COLO668 (cell line): ENCODE results near the gene RASL10A.

ENCODE experiments used
- DNase-seq: peaks from one replicate; lab custom pipeline; 2025; ENCODE audit not compliant: unreplicated experiment; lab: John Stamatoyannopoulos, UW

Gene RASL10A

DNA sequence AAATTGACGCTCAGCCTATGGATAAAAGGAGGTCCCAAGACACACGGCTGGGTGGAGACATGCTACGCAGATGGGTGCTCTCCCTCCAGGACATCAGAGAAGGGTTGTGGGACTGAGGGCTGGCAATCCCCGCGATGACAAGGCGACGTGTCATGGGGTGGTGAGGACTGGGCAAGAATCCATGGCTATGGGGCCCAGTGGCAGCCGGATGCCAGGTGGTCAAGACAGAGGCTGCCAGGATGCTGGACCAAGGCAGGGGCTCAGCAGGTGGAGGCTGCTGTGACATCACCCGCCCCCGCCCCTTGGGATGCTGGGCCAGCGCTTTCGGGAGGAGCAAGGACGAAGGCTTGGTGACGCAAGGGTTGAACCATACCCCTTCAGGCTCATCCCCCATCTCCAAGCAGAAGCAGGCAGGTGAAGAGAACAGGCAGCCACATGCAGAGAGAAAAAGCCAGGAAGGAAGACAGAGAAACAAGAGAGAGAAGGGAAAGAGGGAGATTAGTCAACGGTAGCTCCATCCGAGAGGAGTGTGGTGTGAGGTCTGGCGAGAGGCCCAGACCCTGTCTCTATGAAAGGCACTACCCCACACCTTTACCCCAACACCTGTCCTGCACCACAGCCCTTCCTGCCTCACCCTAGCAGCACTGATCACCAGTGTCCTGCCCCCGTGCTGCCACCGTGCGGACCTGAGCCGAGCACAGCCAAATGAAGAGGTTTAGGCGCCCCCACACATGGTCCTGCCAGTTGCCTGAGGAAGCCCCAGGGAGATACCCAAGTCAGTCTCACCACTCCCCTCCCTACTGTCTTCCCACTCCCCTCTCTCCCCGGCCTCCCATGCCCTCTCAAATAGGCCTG lies 24.1 kb upstream of the RASL10A start:
- no peak for DNase-seq

DNA sequence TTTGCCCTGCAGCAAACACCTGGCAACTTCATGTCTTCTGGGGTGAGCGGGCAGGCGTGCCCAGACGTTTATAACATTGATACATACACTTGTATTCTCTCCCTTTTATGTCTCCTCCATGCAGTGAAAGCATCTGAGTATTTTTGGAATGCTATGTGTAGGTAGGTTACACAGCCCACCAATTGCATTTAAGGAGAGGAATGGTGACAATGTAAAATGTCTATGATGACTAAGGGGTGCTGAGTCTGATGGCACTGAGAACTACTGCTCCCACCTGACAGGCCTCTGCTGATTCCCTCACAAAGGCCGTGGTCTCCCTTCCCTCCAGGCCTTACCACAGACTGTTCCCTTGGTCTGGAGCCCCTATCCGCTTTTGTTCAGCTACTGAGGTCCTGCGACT lies 22.9 kb upstream of the RASL10A start:
- no peak for DNase-seq

DNA sequence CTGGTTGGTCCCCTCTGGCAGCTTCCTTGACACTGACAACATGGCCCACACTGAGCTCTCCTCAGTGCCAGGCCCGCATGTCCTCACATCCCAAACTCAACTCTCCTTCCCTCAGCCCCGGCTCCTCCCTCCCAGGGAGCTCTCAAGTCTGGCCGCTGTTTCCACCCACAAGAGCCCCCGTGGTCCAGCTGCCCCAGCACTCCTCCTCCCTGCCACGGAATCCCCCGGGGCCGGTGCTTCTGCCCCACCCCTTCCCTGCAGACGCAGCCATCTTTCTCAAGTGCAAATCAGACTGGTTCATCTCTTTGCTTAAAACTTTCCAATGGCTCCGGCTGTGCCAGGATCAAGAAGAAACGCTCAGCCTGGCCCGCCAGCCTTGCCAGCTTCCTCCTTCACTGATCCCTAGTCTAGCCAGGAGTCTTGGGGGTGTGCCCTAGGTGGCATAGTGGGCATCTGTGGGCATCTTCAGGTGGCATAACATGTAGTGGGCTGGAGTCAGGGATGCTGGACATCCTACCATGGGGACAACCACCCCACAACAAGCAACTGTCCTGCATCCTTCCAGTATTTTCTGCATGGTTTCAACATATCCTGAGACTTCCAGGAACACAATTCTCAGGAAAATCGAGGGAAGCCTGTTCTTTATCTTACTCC lies 22.3 kb upstream of the RASL10A start:
- no peak for DNase-seq

DNA sequence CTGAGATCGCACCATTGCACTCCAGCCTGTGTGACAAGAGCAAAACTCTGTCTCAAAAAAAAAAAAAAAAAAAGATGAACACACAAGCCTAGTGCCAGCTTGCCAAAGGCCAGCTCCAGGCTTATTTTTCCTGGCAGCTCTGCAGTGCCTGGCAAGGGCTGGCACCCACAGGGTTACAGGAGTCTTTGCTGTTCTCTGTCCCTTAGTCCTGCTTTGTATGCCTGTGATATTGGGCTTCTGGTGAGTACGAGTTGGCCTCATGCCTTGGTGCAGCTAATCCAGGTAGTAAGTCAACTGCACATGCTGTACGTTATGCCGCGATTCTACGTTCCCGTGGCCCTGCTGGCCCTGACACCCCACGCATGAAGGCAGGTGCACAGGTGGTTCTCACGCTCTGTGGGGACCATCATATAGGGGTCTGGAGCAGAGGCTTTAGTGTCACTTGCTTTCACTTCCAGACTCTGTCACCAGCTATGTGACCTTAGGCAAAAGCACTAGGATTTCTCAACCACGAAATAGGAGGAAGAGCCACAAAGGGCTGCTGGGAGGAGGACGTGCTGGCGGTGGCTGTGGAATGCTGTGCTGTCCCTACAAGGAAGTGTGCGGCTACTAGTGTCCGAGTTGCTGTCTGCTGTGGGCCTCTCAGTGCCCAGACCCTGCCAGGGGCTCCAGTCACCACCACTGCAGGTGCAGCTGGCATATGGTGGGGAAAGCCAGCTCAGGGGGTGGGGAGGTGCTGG lies 21.4 kb upstream of the RASL10A start:
- DNase-seq, result no peak

- DNase-seq, result no peak
Measured at GRCh38 chr22:29335656-29336055, 20.2 kb upstream of the RASL10A start.

- DNase-seq, result peak; percentile 25
Measured at GRCh38 chr22:29334696-29335344, 19.3 kb upstream of the RASL10A start.

- DNase-seq, result no peak
Measured at GRCh38 chr22:29334148-29334547, 18.7 kb upstream of the RASL10A start.

- no peak for DNase-seq
Measured at GRCh38 chr22:29332886-29333496, 17.5 kb upstream of the RASL10A start.

DNA sequence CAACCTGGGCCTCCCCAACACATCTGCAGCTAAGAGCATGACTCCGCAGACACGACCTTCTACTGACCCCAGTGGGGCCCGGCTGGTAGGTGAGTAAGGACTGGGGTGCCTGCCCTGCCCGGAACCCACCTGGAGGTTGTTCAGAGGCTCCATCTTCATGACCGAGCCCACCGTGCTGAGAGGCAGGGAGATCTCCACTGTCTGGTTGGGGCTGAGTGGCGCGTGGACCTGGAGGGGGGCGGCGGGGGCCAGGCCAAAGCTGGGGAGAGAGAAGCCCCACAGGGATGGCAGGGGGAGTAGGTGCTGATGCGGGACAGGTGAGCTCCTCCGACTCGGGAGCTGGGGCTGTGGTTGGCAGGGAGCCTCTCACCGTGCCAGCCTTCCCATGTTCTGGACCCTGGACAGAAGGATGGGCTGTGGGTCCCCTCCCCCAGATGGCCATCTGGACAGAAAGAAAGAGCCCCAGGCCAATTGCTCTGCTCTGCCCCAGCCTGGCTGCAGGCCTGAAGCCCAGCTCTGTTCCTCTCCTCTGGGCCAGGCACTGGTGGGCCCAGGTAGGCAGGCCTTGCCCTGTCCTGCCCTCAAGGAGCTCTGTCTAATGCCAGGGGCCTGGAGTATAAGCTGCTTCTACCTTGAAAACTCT lies 16.3 kb upstream of the RASL10A start:
- DNase-seq, result no peak

DNA sequence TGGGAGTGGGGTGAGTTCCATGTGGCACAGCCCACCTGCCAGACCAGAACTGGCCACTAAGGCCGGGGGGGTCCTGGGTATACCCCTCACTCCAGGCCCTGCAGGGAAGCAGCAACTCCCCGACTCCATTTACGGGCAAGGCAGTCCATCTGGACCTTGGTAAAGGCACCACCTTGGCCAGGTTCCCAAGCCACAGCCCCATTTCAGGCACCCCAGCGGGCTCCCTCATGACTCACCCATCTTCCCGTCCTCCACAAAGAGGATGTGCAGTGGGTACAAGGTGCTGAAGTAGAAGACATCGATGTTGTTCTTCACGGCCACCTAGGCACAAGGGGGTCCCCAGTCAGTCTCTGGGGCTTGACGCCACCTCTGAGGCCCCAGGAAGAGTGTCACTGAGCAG lies 15.7 kb upstream of the RASL10A start:
- no peak for DNase-seq

GRCh38 chr22:29330753-29331152 lies 15.3 kb upstream of the RASL10A start:
- DNase-seq, result no peak

GRCh38 chr22:29330291-29330690 lies 14.8 kb upstream of the RASL10A start:
- DNase-seq, result no peak

GRCh38 chr22:29329581-29329980 lies 14.1 kb upstream of the RASL10A start:
- no peak for DNase-seq

DNA sequence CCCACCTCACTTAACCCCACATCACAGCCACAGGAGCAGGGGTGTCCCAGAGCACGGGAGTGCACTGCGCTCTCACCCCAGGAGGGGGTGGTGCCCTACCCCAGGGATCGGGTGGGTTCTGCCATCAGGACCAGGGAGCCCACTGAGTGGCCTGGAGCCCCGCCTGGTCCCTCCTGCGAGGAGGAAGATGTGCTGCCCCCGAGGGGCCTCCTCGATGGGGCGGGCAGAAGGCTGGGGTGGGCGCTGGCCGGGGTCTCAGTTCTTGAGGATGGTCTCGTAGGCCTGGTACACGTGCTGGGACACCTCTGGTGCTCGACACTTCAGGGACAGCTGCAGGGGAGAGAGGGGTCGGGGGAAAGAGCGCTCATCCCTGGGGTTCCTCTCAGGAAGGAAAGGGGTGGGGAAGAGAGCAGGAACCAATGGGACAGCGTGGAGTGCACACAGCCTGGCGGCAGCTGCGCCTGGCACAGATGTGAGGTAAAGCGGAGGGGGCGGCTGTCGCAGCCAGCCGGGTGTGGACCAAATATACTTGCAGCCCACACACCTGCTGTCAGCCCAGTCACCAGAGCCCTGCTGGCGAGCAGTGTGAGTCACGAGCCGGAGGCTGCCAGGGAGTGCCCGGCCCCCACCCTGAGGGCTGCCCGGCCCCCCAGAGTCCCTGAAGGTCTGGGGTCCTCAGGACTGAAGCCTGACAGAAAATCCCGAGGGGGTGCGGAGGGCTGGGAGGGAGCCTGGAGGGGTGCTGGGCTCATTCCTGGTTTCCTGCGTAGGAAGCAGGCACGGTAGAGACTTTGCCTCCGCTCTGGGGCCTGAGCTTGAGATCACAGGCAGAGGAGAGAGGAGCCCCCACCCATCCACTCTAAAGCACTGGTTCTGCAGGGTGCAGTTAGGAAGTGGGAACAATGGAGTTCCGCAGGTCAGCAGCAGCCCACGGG lies 13.3 kb upstream of the RASL10A start:
- DNase-seq, result no peak

DNA sequence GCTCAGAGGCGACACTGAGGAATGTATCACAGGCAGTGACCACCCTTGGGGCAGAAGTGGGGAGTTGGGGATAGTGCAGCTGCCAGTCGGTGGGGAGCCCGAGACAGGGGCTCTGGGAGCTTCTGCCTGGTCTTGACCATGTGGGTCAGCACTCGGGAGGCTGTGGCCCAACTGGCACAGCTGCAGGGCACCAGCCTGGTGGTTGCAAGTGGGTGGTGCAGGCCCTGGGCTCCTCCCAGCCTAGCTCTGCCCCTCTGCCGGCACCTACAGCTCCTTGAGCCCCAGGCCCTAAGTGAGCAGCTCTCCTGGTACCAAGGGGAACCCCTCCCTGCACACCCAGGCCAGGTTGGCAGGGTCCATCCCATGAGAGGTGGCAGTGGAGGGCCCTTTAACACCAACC lies 12.6 kb upstream of the RASL10A start:
- DNase-seq, result no peak

DNA sequence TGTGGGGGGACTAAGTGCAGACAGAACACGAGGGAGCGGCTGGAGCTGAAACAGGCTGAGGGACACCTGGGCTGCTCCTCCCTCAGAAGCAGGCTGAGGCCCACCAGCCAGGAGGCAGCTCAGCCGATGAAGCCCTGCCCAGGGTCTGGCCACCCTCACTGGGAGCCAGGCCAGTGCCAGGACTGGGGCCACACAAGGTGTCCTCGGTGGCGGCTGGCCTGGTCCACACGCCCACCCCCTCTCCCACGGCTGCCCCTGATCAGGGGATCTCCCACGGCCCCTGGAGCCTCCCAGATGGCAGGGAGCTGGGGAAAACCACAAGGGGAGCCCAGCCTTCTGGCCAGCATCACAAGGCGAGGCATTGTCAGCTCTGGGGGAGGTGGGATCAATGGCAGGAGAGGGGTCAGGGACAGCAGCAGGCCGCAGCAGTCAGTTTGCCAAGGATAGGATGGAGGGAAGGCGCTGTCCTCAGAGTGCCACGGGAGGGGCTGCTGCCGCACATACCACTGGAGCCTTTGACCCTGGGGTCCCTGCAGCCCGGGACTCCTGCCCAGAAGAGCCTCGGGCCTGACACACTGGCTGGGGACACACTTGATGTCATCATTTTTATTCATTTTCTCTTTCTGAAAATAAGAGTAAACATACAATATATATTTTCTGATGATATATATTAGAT lies 11.7 kb upstream of the RASL10A start:
- DNase-seq, result no peak

GRCh38 chr22:29326481-29326880 lies 11.0 kb upstream of the RASL10A start:
- DNase-seq, result no peak

DNA sequence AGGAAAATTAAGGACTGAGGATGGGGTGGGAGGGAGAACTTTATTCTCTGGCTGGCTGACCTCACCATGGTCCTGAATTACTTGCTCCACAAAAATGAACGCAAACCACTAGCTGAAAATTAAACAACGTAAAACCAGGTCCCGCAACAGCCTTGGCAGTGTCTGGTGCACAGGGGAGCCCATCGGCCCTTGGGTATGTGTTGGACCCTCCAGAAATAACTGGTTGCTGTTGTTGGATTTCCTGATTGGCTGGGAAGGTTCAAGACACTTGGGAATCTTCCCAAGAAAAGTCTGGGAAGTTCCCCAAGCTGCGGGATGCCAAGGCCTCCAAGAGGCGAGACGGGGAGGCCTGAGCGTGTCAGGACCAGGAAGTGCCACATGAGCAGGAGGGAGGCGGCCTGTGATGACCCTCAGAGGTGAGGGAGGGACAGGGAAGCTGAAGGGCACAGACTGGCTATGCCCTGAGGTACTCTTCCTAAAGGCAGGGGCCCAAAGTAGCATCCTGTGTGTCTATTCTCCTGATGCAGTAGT lies 10.4 kb upstream of the RASL10A start:
- DNase-seq, result no peak

- no peak for DNase-seq
Measured at GRCh38 chr22:29325356-29325755, 9.9 kb upstream of the RASL10A start.
